ENCODE measurements around the gene LST1.

LST1 gene

GRCh38 chr6:31621320-31621939 is 35.4 kb downstream of the LST1 start:
- DNase-seq: no peak

- no peak for DNase-seq
Measured at GRCh38 chr6:31621991-31622390, 35.9 kb downstream of the LST1 start.

- peak; percentile 67 for DNase-seq
Measured at GRCh38 chr6:31622684-31623091, 36.6 kb downstream of the LST1 start.

GRCh38 chr6:31624070-31624469 is 38.0 kb downstream of the LST1 start:
- no peak for DNase-seq

- DNase-seq: no peak
Measured at GRCh38 chr6:31626952-31627351, 40.9 kb downstream of the LST1 start.

- DNase-seq: no peak
Measured at GRCh38 chr6:31627690-31628287, 41.7 kb downstream of the LST1 start.

GRCh38 chr6:31629014-31629413 is 42.9 kb downstream of the LST1 start:
- DNase-seq: no peak

GRCh38 chr6:31630177-31630934 is 44.3 kb downstream of the LST1 start:
- DNase-seq: no peak

- DNase-seq: no peak
Measured at GRCh38 chr6:31631209-31631608, 45.1 kb downstream of the LST1 start.

GRCh38 chr6:31631681-31632278 is 45.7 kb downstream of the LST1 start:
- DNase-seq: no peak

- DNase-seq: no peak
Measured at GRCh38 chr6:31632279-31632946, 46.3 kb downstream of the LST1 start.

GRCh38 chr6:31633447-31633846 is 47.4 kb downstream of the LST1 start:
- no peak for DNase-seq

GRCh38 chr6:31634131-31634530 is 48.1 kb downstream of the LST1 start:
- no peak for DNase-seq

GRCh38 chr6:31634969-31635575 is 49.0 kb downstream of the LST1 start:
- no peak for DNase-seq

- no peak for DNase-seq
Measured at GRCh38 chr6:31636698-31637596, 50.9 kb downstream of the LST1 start.
